ENCODE data around the gene RPTN.

Gene RPTN

GRCh38 chr1:152137215-152137614, 21.8 kb downstream of the RPTN start:
- DNase-seq (ENCODE audit: low read depth, low spot score): no peak
- TF ChIP-seq CTCF (IDR thresholded peaks at IDR 0.05; ENCODE audit: low read depth, low read length): no peak
- in situ Hi-C loops (cut with HindIII; ENCODE audit: low sequenced_read_pairs): no loop called here
- H3K4me3 ChIP-seq (ENCODE audit: low read depth, low read length): no peak overlapping the region

GRCh38 chr1:152130186-152130585, 28.8 kb downstream of the RPTN start:
- in situ Hi-C loops (cut with HindIII; ENCODE audit: low sequenced_read_pairs): no loop called here
- TF ChIP-seq CTCF (IDR thresholded peaks at IDR 0.05; ENCODE audit: low read depth, low read length): no peak

GRCh38 chr1:152127673-152128072, 31.4 kb downstream of the RPTN start:
- H3K4me3 ChIP-seq (ENCODE audit: low read depth, low read length): no peak overlapping the region
- DNase-seq (ENCODE audit: low read depth, low spot score): no peak
- in situ Hi-C loops (cut with HindIII; ENCODE audit: low sequenced_read_pairs): no loop called here
- no peak for TF ChIP-seq CTCF (IDR thresholded peaks at IDR 0.05; ENCODE audit: low read depth, low read length)

More at GRCh38 chr1:152130186-152130585, 28.8 kb downstream of the RPTN start:
- no peak overlapping the region for H3K4me3 ChIP-seq (ENCODE audit: low read depth, low read length)
- no peak for DNase-seq (ENCODE audit: low read depth, low spot score)

GRCh38 chr1:152125834-152126443, 33.1 kb downstream of the RPTN start:
- no peak for DNase-seq (ENCODE audit: low read depth, low spot score)
- TF ChIP-seq CTCF (IDR thresholded peaks at IDR 0.05; ENCODE audit: low read depth, low read length): no peak
- in situ Hi-C loops (cut with HindIII; ENCODE audit: low sequenced_read_pairs): no loop called here

GRCh38 chr1:152118915-152119314, 40.1 kb downstream of the RPTN start:
- DNase-seq (ENCODE audit: low read depth, low spot score): no peak
- TF ChIP-seq CTCF (IDR thresholded peaks at IDR 0.05; ENCODE audit: low read depth, low read length): no peak
- in situ Hi-C loops (cut with HindIII; ENCODE audit: low sequenced_read_pairs): no loop called here

More at GRCh38 chr1:152125834-152126443, 33.1 kb downstream of the RPTN start:
- no peak overlapping the region for H3K4me3 ChIP-seq (ENCODE audit: low read depth, low read length)

GRCh38 chr1:152115344-152115743, 43.7 kb downstream of the RPTN start, which contains the start of gene TCHH:
TCHH (minus strand) TSS chr1:152115444; CDS start chr1:152114080, 1,364 bp downstream.
- no peak within 1 kb of the TSS for H3K4me3 ChIP-seq (ENCODE audit: low read depth, low read length)
- no peak for DNase-seq (ENCODE audit: low read depth, low spot score)
- no peak for TF ChIP-seq CTCF (IDR thresholded peaks at IDR 0.05; ENCODE audit: low read depth, low read length)
- in situ Hi-C loops (cut with HindIII; ENCODE audit: low sequenced_read_pairs): no loop called here

More at GRCh38 chr1:152118915-152119314, 40.1 kb downstream of the RPTN start:
- H3K4me3 ChIP-seq (ENCODE audit: low read depth, low read length): no peak overlapping the region

Data from astrocyte of the spinal cord (primary cell).